Lower leg skin (tissue), 4 donors: ENCODE measurements around the gene CHRM5. TPM values are rescaled to one million over a fixed set of nuclear protein-coding genes. Genes with fewer than 3 reads are reported as not detected.

Experiments used
- DNase-seq, 2 donors: peaks; one replicate each; pipeline ENCODE4 v3.0.0-alpha.2; 2019; ENCODE audit warnings: low spot score in 2 of 2
- H3K4me3 ChIP-seq: fragments of 200-600 bp; sonication (generic); 2 replicates; pipeline ENCODE4 v1.5.1; 2017; ENCODE audit warnings: mild to moderate bottlenecking, low read depth; ENCODE audit not compliant: poor library complexity, severe bottlenecking
- CTCF ChIP-seq, 3 donors: fragments of 450-650 bp; IDR thresholded peaks; one replicate each; pipeline ENCODE4 v1.5.1; 2016; ENCODE audit warnings: antibody characterized with exemption in 3 of 3, mild to moderate bottlenecking in 3 of 3, moderate library complexity in 2 of 3
- POLR2A ChIP-seq, 2 donors: fragments of 450-650 bp; IDR thresholded peaks; one replicate each; pipeline ENCODE4 v1.6.1; 2016 to 2017; ENCODE audit warnings: antibody characterized with exemption in 2 of 2, mild to moderate bottlenecking in 1 of 2, moderate library complexity in 1 of 2
- WGBS, 2 donors: methylation state at CpG; one replicate each; pipeline ENCODE4 v1.1.5; 2018; 5-methylcytosine and 5-hydroxymethylcytosine counted together
- intact Hi-C: fragments of 100-400 bp; cut with DNase I; formaldehyde crosslinking; loops from one replicate; pipeline ENCODE4 v1.15.0; 2023; ENCODE audit warnings: low total_unique reads
- total RNA-seq, 4 donors: library from RNA; depleted of rRNA; stranded (reverse); fragments of >200 nt; gene quantifications; one replicate each; pipeline ENCODE4 v1.1.0, GENCODE V29; 2016

Gene CHRM5
- total RNA-seq, 4 donors from 2014 or later: not detected

GRCh38 chr15:34065261-34065660 is 97.0 kb downstream of the CHRM5 start:
- H3K4me3 ChIP-seq: no peak overlapping the region
- WGBS, 2 donors: 75 to 84% methylated on average over 3 of the region's 3 CpGs
- no peak for DNase-seq
- TF ChIP-seq CTCF (IDR thresholded peaks at IDR 0.05) (no peak), POLR2A (IDR thresholded peaks at IDR 0.05) (no peak)
- intact Hi-C loops: loop anchor here (10.0 kb wide), 1 partner anchor 300 kb away; the partner anchor contains the start of gene LPCAT4

- intact Hi-C loops: loop anchor here (10.0 kb wide), 1 partner anchor 299 kb away; the partner anchor contains the start of gene LPCAT4
- DNase-seq: peak in 1 of 2 donors; percentile 75
- TF ChIP-seq POLR2A (IDR thresholded peaks at IDR 0.05): no peak
- TF ChIP-seq CTCF (IDR thresholded peaks at IDR 0.05): no peak
- WGBS, 2 donors: 41 to 58% methylated on average over 8 of the region's 8 CpGs
- no peak overlapping the region for H3K4me3 ChIP-seq
Observed at GRCh38 chr15:34065941-34066340, 97.6 kb downstream of the CHRM5 start.

DNA sequence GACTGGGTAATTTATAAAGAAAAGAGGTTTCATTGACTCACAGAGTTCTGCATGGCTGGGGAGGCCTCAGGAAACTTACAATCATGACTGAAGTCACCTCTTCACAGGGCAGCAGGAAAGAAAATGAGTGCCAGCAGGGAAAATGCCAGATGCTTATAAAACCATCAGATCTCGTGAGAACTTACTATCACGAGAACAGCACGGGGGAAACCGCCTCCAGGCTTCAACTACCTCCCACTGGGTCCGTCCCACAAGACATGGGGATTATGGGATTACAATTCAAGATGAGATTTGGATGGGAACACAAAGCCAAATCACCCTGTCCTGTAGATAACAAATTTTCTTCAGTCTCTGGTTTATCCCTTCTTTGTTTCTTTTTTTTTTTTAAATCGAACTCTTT is 101.7 kb downstream of the CHRM5 start:
- no peak overlapping the region for H3K4me3 ChIP-seq
- DNase-seq: no peak
- TF ChIP-seq POLR2A (IDR thresholded peaks at IDR 0.05) (no peak), CTCF (IDR thresholded peaks at IDR 0.05) (no peak)
- intact Hi-C loops: no loop called here
- WGBS, 2 donors: 81 to 84% methylated on average over 6 of the region's 6 CpGs

GRCh38 chr15:34076785-34077184 is 108.5 kb downstream of the CHRM5 start:
- no peak for DNase-seq
- intact Hi-C loops: no loop called here
- no peak overlapping the region for H3K4me3 ChIP-seq
- WGBS, 2 donors: 74 to 84% methylated on average over 4 of the region's 4 CpGs
- TF ChIP-seq CTCF (IDR thresholded peaks at IDR 0.05) (no peak), POLR2A (IDR thresholded peaks at IDR 0.05) (no peak)

GRCh38 chr15:34078900-34079299 is 110.6 kb downstream of the CHRM5 start:
- DNase-seq: no peak
- H3K4me3 ChIP-seq: no peak overlapping the region
- 90 to 94% methylated on average over 3 of the region's 3 CpGs for WGBS, 2 donors
- intact Hi-C loops: no loop called here
- TF ChIP-seq POLR2A (IDR thresholded peaks at IDR 0.05) (no peak), CTCF (IDR thresholded peaks at IDR 0.05) (no peak)

- DNase-seq: no peak
- 83 to 87% methylated on average over 4 of the region's 4 CpGs for WGBS, 2 donors
- H3K4me3 ChIP-seq: no peak overlapping the region
- TF ChIP-seq POLR2A (IDR thresholded peaks at IDR 0.05) (no peak), CTCF (IDR thresholded peaks at IDR 0.05) (no peak)
- intact Hi-C loops: no loop called here
Observed at GRCh38 chr15:34079904-34080303, 111.6 kb downstream of the CHRM5 start.
